Transverse colon (tissue), 4 donors: Measurements from ENCODE around the gene PITPNC1.

Source experiments
- EP300 ChIP-seq: sonication (generic); formaldehyde crosslinking; IDR thresholded peaks from one replicate; pipeline ENCODE4 v1.6.1; 2017; ENCODE audit warnings: antibody characterized with exemption, low read depth
- POLR2A ChIP-seq: fragments of 450-650 bp; IDR thresholded peaks from one replicate; pipeline ENCODE4 v1.6.1; 2016; ENCODE audit warnings: antibody characterized with exemption, mild to moderate bottlenecking, moderate library complexity
- POLR2AphosphoS5 ChIP-seq, 3 donors: sonication (generic); formaldehyde crosslinking; IDR thresholded peaks; one replicate each; pipeline ENCODE4 v1.6.1; 2016; ENCODE audit warnings: antibody characterized with exemption in 3 of 3
- TF ChIP-seq, protein P1 (sequence below), 5 experiments: fragments of 200-600 bp in 3 of 5; fragments of 450-650 bp in 2 of 5; sonication (generic) in 3 of 5; IDR thresholded peaks; 1 replicate in 2 of 5; 2 replicates in 3 of 5; pipeline ENCODE4 v1.5.1; 2016 to 2017; ENCODE audit warnings: antibody characterized with exemption in 5 of 5, inconsistent platforms in 3 of 5, mild to moderate bottlenecking in 2 of 5, moderate library complexity in 1 of 5

GRCh38 chr17:67600408-67600807 is 223.3 kb downstream of the PITPNC1 start:
- TF ChIP-seq POLR2A (no peak), EP300 (no peak), POLR2AphosphoS5 (IDR thresholded peaks at IDR 0.05) (no peak)
- TF ChIP-seq, protein P1, sequence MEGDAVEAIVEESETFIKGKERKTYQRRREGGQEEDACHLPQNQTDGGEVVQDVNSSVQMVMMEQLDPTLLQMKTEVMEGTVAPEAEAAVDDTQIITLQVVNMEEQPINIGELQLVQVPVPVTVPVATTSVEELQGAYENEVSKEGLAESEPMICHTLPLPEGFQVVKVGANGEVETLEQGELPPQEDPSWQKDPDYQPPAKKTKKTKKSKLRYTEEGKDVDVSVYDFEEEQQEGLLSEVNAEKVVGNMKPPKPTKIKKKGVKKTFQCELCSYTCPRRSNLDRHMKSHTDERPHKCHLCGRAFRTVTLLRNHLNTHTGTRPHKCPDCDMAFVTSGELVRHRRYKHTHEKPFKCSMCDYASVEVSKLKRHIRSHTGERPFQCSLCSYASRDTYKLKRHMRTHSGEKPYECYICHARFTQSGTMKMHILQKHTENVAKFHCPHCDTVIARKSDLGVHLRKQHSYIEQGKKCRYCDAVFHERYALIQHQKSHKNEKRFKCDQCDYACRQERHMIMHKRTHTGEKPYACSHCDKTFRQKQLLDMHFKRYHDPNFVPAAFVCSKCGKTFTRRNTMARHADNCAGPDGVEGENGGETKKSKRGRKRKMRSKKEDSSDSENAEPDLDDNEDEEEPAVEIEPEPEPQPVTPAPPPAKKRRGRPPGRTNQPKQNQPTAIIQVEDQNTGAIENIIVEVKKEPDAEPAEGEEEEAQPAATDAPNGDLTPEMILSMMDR (IDR thresholded peaks at IDR 0.05), result no peak
